MM.1S (cell line): ENCODE measurements around the gene ENOX1.

Source experiments
- CTCF ChIP-seq: fragments of 300-600 bp; sonication (generic); IDR thresholded peaks from 2 replicates; pipeline ENCODE4 v1.5.1; 2016; ENCODE audit warnings: antibody characterized with exemption, low read length, mixed read lengths
- EZH2 ChIP-seq: fragments of 300-600 bp; sonication (generic); optimal IDR thresholded peaks from 2 replicates; pipeline ENCODE3; 2017; ENCODE audit warnings: low read depth, mild to moderate bottlenecking, antibody characterized with exemption, low read length, mixed read lengths

- TF ChIP-seq CTCF (no peak), EZH2 (no peak)
Observed at GRCh38 chr13:43305416-43305815, 481.4 kb downstream of the ENOX1 start.
